ENCODE results near the gene YPEL2.

The YPEL2 gene

GRCh38 chr17:59371416-59372100, 40.1 kb downstream of the YPEL2 start:
- Histone ChIP-seq H3K27me3 (ENCODE audit: control insufficient read depth, insufficient read depth, low read length) (no peaks in the 10 kb centered on the region), H3K36me3 (ENCODE audit: control insufficient read depth, insufficient read depth, low read length) (no peaks in the 10 kb centered on the region), H3K27ac (peak overlapping the region; percentile 75), H3K4me2 (ENCODE audit: low read length) (peak overlapping the region; percentile 52), H3K9me3 (ENCODE audit: control insufficient read depth, low read length) (no peaks in the 10 kb centered on the region), H2AFZ (no peak overlapping the region), H3K9ac (no peak overlapping the region), H3K4me1 (peaks cover 84% of the 10 kb centered on the region), H3K4me3 (ENCODE audit: low read depth, low read length) (no peak overlapping the region), H3K79me2 (peaks cover 70% of the 10 kb centered on the region)
- TF ChIP-seq, protein P1, sequence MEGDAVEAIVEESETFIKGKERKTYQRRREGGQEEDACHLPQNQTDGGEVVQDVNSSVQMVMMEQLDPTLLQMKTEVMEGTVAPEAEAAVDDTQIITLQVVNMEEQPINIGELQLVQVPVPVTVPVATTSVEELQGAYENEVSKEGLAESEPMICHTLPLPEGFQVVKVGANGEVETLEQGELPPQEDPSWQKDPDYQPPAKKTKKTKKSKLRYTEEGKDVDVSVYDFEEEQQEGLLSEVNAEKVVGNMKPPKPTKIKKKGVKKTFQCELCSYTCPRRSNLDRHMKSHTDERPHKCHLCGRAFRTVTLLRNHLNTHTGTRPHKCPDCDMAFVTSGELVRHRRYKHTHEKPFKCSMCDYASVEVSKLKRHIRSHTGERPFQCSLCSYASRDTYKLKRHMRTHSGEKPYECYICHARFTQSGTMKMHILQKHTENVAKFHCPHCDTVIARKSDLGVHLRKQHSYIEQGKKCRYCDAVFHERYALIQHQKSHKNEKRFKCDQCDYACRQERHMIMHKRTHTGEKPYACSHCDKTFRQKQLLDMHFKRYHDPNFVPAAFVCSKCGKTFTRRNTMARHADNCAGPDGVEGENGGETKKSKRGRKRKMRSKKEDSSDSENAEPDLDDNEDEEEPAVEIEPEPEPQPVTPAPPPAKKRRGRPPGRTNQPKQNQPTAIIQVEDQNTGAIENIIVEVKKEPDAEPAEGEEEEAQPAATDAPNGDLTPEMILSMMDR (IDR thresholded peaks at IDR 0.05), result no peak

DNA sequence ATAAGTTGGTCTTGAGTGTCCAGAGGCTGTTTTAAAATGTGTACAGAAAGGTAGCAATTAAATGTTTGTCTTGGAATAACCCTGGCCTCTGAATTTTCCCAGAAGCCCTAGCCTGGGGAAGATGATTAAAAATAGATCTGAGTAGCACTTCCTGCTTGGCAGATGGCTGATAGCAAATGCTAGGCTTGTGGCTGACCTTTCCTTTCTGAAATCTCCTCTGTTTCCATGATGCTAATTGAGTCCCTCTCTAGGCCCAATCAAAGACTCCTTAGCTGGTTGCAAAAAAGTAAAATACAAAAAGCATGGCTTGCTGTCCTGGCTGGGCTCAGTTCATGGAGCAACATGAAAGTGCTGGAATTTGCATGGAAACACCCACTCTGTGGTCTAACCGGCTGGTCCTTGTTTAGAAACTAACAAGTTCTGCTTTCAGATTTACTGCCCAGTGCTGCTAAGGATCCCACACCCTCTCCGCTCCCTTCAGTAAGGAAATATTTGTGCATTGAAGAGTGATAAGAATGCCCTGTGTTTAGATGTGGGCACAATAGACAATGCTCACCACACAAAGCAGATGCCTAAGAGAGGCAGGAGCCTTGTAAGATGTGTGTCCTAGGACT, 40.8 kb downstream of the YPEL2 start:
- Histone ChIP-seq H3K36me3 (ENCODE audit: control insufficient read depth, insufficient read depth, low read length) (no peaks in the 10 kb centered on the region), H3K4me2 (ENCODE audit: low read length) (peak overlapping the region; percentile 52), H3K27me3 (ENCODE audit: control insufficient read depth, insufficient read depth, low read length) (no peaks in the 10 kb centered on the region), H3K79me2 (peaks cover 76% of the 10 kb centered on the region), H3K4me1 (peaks cover 81% of the 10 kb centered on the region), H2AFZ (no peak overlapping the region), H3K4me3 (ENCODE audit: low read depth, low read length) (no peak overlapping the region), H3K9me3 (ENCODE audit: control insufficient read depth, low read length) (no peaks in the 10 kb centered on the region), H3K9ac (no peak overlapping the region), H3K27ac (peak overlapping the region; percentile 75)
- TF ChIP-seq, protein P1 (IDR thresholded peaks at IDR 0.05), result no peak

GRCh38 chr17:59373882-59374495, 42.5 kb downstream of the YPEL2 start:
- Histone ChIP-seq H2AFZ (no peak overlapping the region), H3K27me3 (ENCODE audit: control insufficient read depth, insufficient read depth, low read length) (no peaks in the 10 kb centered on the region), H3K9me3 (ENCODE audit: control insufficient read depth, low read length) (no peaks in the 10 kb centered on the region), H3K4me3 (ENCODE audit: low read depth, low read length) (no peak overlapping the region), H3K4me1 (peaks cover 71% of the 10 kb centered on the region), H3K36me3 (ENCODE audit: control insufficient read depth, insufficient read depth, low read length) (no peaks in the 10 kb centered on the region), H3K9ac (no peak overlapping the region), H3K79me2 (peaks cover 81% of the 10 kb centered on the region), H3K4me2 (ENCODE audit: low read length) (no peak overlapping the region), H3K27ac (peak overlapping the region; percentile 75)
- TF ChIP-seq, protein P1 (IDR thresholded peaks at IDR 0.05), result no peak

- Histone ChIP-seq H3K36me3 (ENCODE audit: control insufficient read depth, insufficient read depth, low read length) (no peaks in the 10 kb centered on the region), H3K9me3 (ENCODE audit: control insufficient read depth, low read length) (no peaks in the 10 kb centered on the region), H2AFZ (no peak overlapping the region), H3K4me1 (peaks cover 67% of the 10 kb centered on the region), H3K27me3 (ENCODE audit: control insufficient read depth, insufficient read depth, low read length) (no peaks in the 10 kb centered on the region), H3K9ac (no peak overlapping the region), H3K4me3 (ENCODE audit: low read depth, low read length) (no peak overlapping the region), H3K4me2 (ENCODE audit: low read length) (no peak overlapping the region), H3K27ac (peak overlapping the region; percentile 75), H3K79me2 (peaks cover 81% of the 10 kb centered on the region)
- TF ChIP-seq, protein P1 (IDR thresholded peaks at IDR 0.05), result no peak
These were observed 43.2 kb downstream of the YPEL2 start for GRCh38 chr17:59374612-59375011.

All from parathyroid adenoma (tissue), 2 donors.